K562 (cell line): ENCODE results near the gene AIFM3. TPM values are rescaled to one million over a fixed set of nuclear protein-coding genes. Genes with fewer than 3 reads are reported as not detected.

Experiments used
- ATAC-seq: fragments of 200-7000 bp; cut with Tn5 transposase; 3 replicates; pipeline ENCODE4 v1.9.1; 2020; ENCODE audit warnings: moderate library complexity
- BruUV-seq: library from RNA; stranded (reverse); fragments of 400-500 nt; replicated peaks from 2 replicates; lab custom pipeline; 2021; lab: Mats Ljungman, UMichigan
- CTCF ChIA-PET: fragments of 300-600 bp; formaldehyde crosslinking; extraction: SDS; loops from one replicate; lab custom pipeline; 2021; ENCODE audit warnings: low intra/inter-chr PET ratio; lab: Yijun Ruan, JAX
- POLR2A ChIA-PET: fragments of 300-600, 350-650 bp; sonication (Branson Sonifier 250); formaldehyde crosslinking; extraction: SDS; loops from one replicate; lab custom pipeline; 2021; ENCODE audit warnings: antibody characterized with exemption, inconsistent platforms; lab: Yijun Ruan, JAX
- DNase-seq, 4 experiments: peaks; one replicate each; pipeline versions ENCODE4 v3.0.0 to v3.0.0-alpha.2; 2011 to 2018; ENCODE audit warnings: low spot score in 3 of 4, mixed read lengths in 3 of 4; ENCODE audit errors: extremely low read depth in 1 of 4
- FAIRE-seq: peaks from 2 replicates; lab custom pipeline; 2011; peaks lifted over from hg19 to GRCh38; lab: Jason Lieb, UNC
- H2AFZ ChIP-seq: 2 replicates; pipeline ENCODE4 v1.6.0; 2011; ENCODE audit warnings: low read depth, low read length, control low read depth, inconsistent platforms
- H3K27ac ChIP-seq: fragments of 200-600 bp; 3 replicates; pipeline ENCODE4 v1.8.0; 2011; ENCODE audit warnings: low read depth, mild to moderate bottlenecking, control low read depth, inconsistent platforms, low read length, moderate library complexity, mixed read lengths; ENCODE audit errors: extremely low read depth
- H3K27me3 ChIP-seq, 2 experiments: fragments of 300-600 bp in 1 of 2; 2 replicates in 1 of 2; 3 replicates in 1 of 2; pipeline versions ENCODE4 v1.6.0 to v1.8.0; 2011; ENCODE audit warnings: inconsistent platforms in 2 of 2, low read length in 2 of 2, mild to moderate bottlenecking in 1 of 2, mixed read lengths in 1 of 2, moderate library complexity in 1 of 2; ENCODE audit not compliant: control insufficient read depth in 2 of 2, insufficient read depth in 2 of 2
- H3K36me3 ChIP-seq: fragments of 300-600 bp; 3 replicates; pipeline ENCODE4 v1.8.0; 2011; ENCODE audit warnings: mild to moderate bottlenecking, low read length, inconsistent platforms; ENCODE audit not compliant: control insufficient read depth, insufficient read depth
- H3K4me1 ChIP-seq, 2 experiments: fragments of 200-600 bp in 1 of 2; replicated peaks in 1 of 2; 2 replicates in 1 of 2; 3 replicates in 1 of 2; pipeline versions ENCODE4 v1.5.1 to v1.8.0; 2011; ENCODE audit warnings: inconsistent platforms in 2 of 2, low read length in 2 of 2, mild to moderate bottlenecking in 1 of 2, mixed read lengths in 1 of 2, moderate library complexity in 1 of 2; ENCODE audit not compliant: control insufficient read depth in 2 of 2, insufficient read depth in 2 of 2
- H3K4me2 ChIP-seq: 2 replicates; pipeline ENCODE4 v1.6.1; 2011; ENCODE audit warnings: low read length, control low read depth, inconsistent platforms, mixed read lengths; ENCODE audit not compliant: insufficient read depth
- H3K4me3 ChIP-seq: fragments of 200-600 bp; sonication (generic), shearing (Covaris generic); 2 replicates; pipeline ENCODE4 v1.5.1; 2016; ENCODE audit warnings: control low read depth, inconsistent platforms
- H3K79me2 ChIP-seq: fragments of 200-600 bp; 3 replicates; pipeline ENCODE4 v1.8.0; 2011; ENCODE audit warnings: low read length, inconsistent platforms; ENCODE audit not compliant: control insufficient read depth, insufficient read depth
- H3K9ac ChIP-seq, 2 experiments: 2 replicates each; pipeline versions ENCODE4 v1.6.0 to v1.6.1; 2011; ENCODE audit warnings: low read depth in 2 of 2, low read length in 2 of 2, control low read depth in 1 of 2, inconsistent platforms in 1 of 2, mild to moderate bottlenecking in 1 of 2, mixed read lengths in 1 of 2; ENCODE audit not compliant: insufficient read depth in 1 of 2
- H3K9me1 ChIP-seq: one replicate; pipeline ENCODE4 v1.6.0; 2011; ENCODE audit warnings: inconsistent platforms, mild to moderate bottlenecking, low read length, moderate library complexity; ENCODE audit not compliant: control insufficient read depth, insufficient read depth
- H3K9me3 ChIP-seq: replicated peaks from 2 replicates; pipeline ENCODE4 v1.5.1; 2011; ENCODE audit warnings: low read depth, low read length, inconsistent platforms; ENCODE audit not compliant: control insufficient read depth, insufficient read depth
- H4K20me1 ChIP-seq: replicated peaks from 2 replicates; pipeline ENCODE4 v1.6.1; 2011; ENCODE audit warnings: low read length, inconsistent platforms, mixed read lengths; ENCODE audit not compliant: control insufficient read depth, insufficient read depth
- FOXA3 ChIP-seq, 2 experiments: fragments of 450-650 bp in 1 of 2; sonication (generic) in 1 of 2; formaldehyde crosslinking; IDR thresholded peaks in 1 of 2; conservative IDR thresholded peaks in 1 of 2; 2 replicates each; pipeline versions ENCODE4 v1.4.0 to v1.8.0; 2020 to 2022; ENCODE audit warnings: mild to moderate bottlenecking in 2 of 2, missing genetic modification reagents in 1 of 2
- FOXJ2 ChIP-seq: fragments of 200-800 bp; sonication (Bioruptor generic); IDR thresholded peaks from 2 replicates; pipeline ENCODE4 v1.6.1; 2016; ENCODE audit warnings: missing genetic modification characterization, missing compliant biosample characterization
- HMGN3 ChIP-seq: IDR thresholded peaks from 2 replicates; pipeline ENCODE4 v1.6.1; 2011; ENCODE audit warnings: borderline replicate concordance, low read depth, mild to moderate bottlenecking, mixed read lengths, low read length; ENCODE audit not compliant: insufficient read length; ENCODE audit errors: extremely low read depth
- NFYB ChIP-seq: IDR thresholded peaks from 2 replicates; pipeline ENCODE4 v1.6.1; 2011; ENCODE audit warnings: mild to moderate bottlenecking, moderate library complexity; ENCODE audit not compliant: insufficient read length; ENCODE audit errors: extremely low read depth
- PHB ChIP-seq: fragments of 250-450 bp; sonication (Bioruptor Pico); IDR thresholded peaks from 2 replicates; pipeline ENCODE4 v1.5.0; 2021
- RB1 ChIP-seq: fragments of 450-650 bp; IDR thresholded peaks from 2 replicates; pipeline ENCODE4 v1.6.1; 2017; ENCODE audit warnings: low read depth, mild to moderate bottlenecking
- SETDB1 ChIP-seq: IDR thresholded peaks from one replicate; pipeline ENCODE4 v1.6.1; 2012; ENCODE audit warnings: low read length, control low read depth, inconsistent platforms
- THAP12 ChIP-seq: fragments of 250-450 bp; sonication (Bioruptor Pico); IDR thresholded peaks from 2 replicates; pipeline ENCODE4 v1.9.0; 2021; ENCODE audit warnings: mild to moderate bottlenecking, inconsistent platforms
- WGBS: fragments of 100-300 bp; shearing (Covaris generic); methylation state at CpG from one replicate; pipeline ENCODE4 v1.1.6; 2016; ENCODE audit warnings: low coverage, mixed read lengths; ENCODE audit not compliant: insufficient coverage; ENCODE audit errors: missing lambda C conversion rate; 5-methylcytosine and 5-hydroxymethylcytosine counted together
- in situ Hi-C: fragments of 300-500 bp; cut with MboI; formaldehyde crosslinking; loops from 4 replicates; pipeline ENCODE4 v1.15.0; 2018; ENCODE audit warnings: inconsistent platforms, mixed read lengths
- intact Hi-C: fragments of 100-400 bp; cut with micrococcal nuclease; formaldehyde crosslinking; loops from 2 replicates; pipeline ENCODE4 v1.14.2; 2022
- polyA plus RNA-seq, 8 experiments: library from polyadenylated mRNA; depleted of rRNA in 4 of 8; stranded (reverse) in 5 of 8; unstranded in 3 of 8; fragments of >200 nt; fragmentation: Nextera tagmentation in 2 of 8; fragmentation: Illumina TruSeq in 1 of 8; extraction: Ambion mirVana in 2 of 8; extraction: Trizol in 1 of 8; gene quantifications; 2 replicates each; pipeline versions ENCODE4 v1.2.1 to v1.2.3, GENCODE V29; 2011 to 2014; ENCODE audit warnings: inconsistent platforms in 1 of 8, missing spikeins in 1 of 8
- total RNA-seq, 7 experiments: library from RNA; depleted of rRNA in 6 of 7; stranded (reverse); fragments of >200 nt in 6 of 7; fragmentation: Illumina TruSeq in 2 of 7; extraction: Trizol in 2 of 7; gene quantifications; 2 replicates each; pipeline versions ENCODE4 v1.2.1 to v1.2.3, GENCODE V29; 2011 to 2021; ENCODE audit warnings: low replicate concordance in 1 of 7
- TF ChIP-seq, protein P1 (sequence below): conservative IDR thresholded peaks from 2 replicates; pipeline ENCODE4 v1.6.1; 2011; ENCODE audit warnings: low read depth, mild to moderate bottlenecking, low read length; ENCODE audit not compliant: control insufficient read depth
- TF ChIP-seq, protein P2 (sequence below), 2 experiments: fragments of 150-350 bp in 1 of 2; IDR thresholded peaks; 2 replicates each; pipeline ENCODE4 v1.6.1; 2012 to 2016; ENCODE audit warnings: low read depth in 2 of 2, low read length in 2 of 2, mild to moderate bottlenecking in 1 of 2, moderate library complexity in 1 of 2

AIFM3 gene
- total and polyA plus RNA-seq, 9 of the 15 experiments (the other 6 are each of a cell fraction or from before 2014, with no cell fraction given): 0.03 to 0.20 (median 0.07) TPM; not detected in 1

- peaks cover 50% of the 10 kb centered on the region for H4K20me1 ChIP-seq
- H2AFZ ChIP-seq: no peak overlapping the region
- H3K27me3 ChIP-seq: peaks cover 45 to 83% of the 10 kb centered on the region in 2 experiments; a peak in 4 of 5 replicates
- POLR2A ChIA-PET: interaction anchor here (1.2 to 10.2 kb wide), 4 partner anchors 12 to 109 kb away, joined by 3 to 120 read pairs (median 50); partner anchors contain the start of genes LRRC74B and P2RX6
- DNase-seq (no peak), ATAC-seq (no peak), FAIRE-seq (no peak)
- no peak overlapping the region for H3K27ac ChIP-seq
- peaks cover 0 to 58% of the 10 kb centered on the region in 2 experiments; a peak in 4 of 5 replicates for H3K4me1 ChIP-seq
- no peaks in the 10 kb centered on the region for H3K9me3 ChIP-seq
- intact Hi-C loops (loop anchor here (2.0 kb wide), 1 partner anchor 15 kb away; the partner anchor contains the start of gene LRRC74B), in situ Hi-C loops (no loop called here)
- no peak overlapping the region for H3K4me2 ChIP-seq
- no peak overlapping the region for H3K4me3 ChIP-seq
- WGBS: 4% methylated on average over 15 of the region's 15 CpGs
- no peaks in the 10 kb centered on the region for H3K36me3 ChIP-seq
- no peaks in the 10 kb centered on the region for H3K79me2 ChIP-seq
- CTCF ChIA-PET: no interaction called here
- peak overlapping the region in 1 of 2 experiments; percentile 54; a peak in 2 of 4 replicates for H3K9ac ChIP-seq
- no TSS peak for BruUV-seq
- peaks cover 4% of the 10 kb centered on the region for H3K9me1 ChIP-seq
- TF ChIP-seq FOXA3 (CRISPR knock-in tag; conservative IDR thresholded peaks at IDR 0.05 in 1 of 2, IDR thresholded peaks at IDR 0.05 in 1 of 2) (0 out of 4 replicates have a peak, but pooled peaks of 1 of the 2 experiments have one; percentile 12), SETDB1 (peak; percentile 32), RB1 (no peak), FOXJ2 (tag) (no peak), NFYB (no peak), PHB (CRISPR knock-in tag) (0 out of 2 replicates have a peak, but pooled peaks have one; percentile 75), THAP12 (CRISPR knock-in tag) (0 out of 2 replicates have a peak, but pooled peaks have one; percentile 11), HMGN3 (peak; percentile 17)
- TF ChIP-seq, protein P1, sequence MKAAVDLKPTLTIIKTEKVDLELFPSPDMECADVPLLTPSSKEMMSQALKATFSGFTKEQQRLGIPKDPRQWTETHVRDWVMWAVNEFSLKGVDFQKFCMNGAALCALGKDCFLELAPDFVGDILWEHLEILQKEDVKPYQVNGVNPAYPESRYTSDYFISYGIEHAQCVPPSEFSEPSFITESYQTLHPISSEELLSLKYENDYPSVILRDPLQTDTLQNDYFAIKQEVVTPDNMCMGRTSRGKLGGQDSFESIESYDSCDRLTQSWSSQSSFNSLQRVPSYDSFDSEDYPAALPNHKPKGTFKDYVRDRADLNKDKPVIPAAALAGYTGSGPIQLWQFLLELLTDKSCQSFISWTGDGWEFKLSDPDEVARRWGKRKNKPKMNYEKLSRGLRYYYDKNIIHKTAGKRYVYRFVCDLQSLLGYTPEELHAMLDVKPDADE: 0 out of 2 replicates have a peak, but pooled peaks have one; percentile 20
- TF ChIP-seq, protein P2, sequence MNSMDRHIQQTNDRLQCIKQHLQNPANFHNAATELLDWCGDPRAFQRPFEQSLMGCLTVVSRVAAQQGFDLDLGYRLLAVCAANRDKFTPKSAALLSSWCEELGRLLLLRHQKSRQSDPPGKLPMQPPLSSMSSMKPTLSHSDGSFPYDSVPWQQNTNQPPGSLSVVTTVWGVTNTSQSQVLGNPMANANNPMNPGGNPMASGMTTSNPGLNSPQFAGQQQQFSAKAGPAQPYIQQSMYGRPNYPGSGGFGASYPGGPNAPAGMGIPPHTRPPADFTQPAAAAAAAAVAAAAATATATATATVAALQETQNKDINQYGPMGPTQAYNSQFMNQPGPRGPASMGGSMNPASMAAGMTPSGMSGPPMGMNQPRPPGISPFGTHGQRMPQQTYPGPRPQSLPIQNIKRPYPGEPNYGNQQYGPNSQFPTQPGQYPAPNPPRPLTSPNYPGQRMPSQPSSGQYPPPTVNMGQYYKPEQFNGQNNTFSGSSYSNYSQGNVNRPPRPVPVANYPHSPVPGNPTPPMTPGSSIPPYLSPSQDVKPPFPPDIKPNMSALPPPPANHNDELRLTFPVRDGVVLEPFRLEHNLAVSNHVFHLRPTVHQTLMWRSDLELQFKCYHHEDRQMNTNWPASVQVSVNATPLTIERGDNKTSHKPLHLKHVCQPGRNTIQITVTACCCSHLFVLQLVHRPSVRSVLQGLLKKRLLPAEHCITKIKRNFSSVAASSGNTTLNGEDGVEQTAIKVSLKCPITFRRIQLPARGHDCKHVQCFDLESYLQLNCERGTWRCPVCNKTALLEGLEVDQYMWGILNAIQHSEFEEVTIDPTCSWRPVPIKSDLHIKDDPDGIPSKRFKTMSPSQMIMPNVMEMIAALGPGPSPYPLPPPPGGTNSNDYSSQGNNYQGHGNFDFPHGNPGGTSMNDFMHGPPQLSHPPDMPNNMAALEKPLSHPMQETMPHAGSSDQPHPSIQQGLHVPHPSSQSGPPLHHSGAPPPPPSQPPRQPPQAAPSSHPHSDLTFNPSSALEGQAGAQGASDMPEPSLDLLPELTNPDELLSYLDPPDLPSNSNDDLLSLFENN (IDR thresholded peaks at IDR 0.05; ENCODE audit: low read depth in 2 of 2, low read length in 2 of 2): no peak
Observed at GRCh38 chr22:21030032-21030431, 63.0 kb downstream of the AIFM3 start.
